NCI-H748 treated with DMSO at 0.1 percent for 48 hours (cell line): ENCODE measurements around the gene SIGLEC10.
"Not testable (repeated sequence)": the region's sequence is repeated elsewhere in the genome, so short reads cannot be mapped to it uniquely, and the experiment has no call there.

ENCODE experiments used
- DNase-seq: peaks from one replicate; lab custom pipeline; 2025; lab: John Stamatoyannopoulos, UW

The SIGLEC10 gene

DNA sequence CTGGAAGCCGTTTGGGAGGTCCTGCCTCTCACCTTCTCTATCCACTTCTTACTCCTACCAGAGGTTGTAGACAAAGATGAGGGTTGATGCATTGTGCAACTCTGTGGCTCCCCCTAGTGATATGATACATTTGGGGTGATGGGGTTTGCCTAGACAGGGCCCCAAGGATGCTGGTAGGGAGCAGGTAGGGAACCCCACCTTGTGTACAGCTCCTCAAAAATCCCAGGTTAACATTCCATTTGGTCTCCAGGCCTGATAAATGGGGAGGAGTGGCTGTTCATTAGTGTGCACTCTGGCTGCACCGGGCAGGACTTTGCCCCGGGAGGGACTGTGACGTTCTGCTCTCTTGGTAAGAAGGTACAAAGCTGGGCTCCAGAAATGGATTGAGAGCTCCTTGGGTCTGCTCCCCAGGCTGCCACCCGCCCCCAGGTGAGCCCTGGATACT lies 21.6 kb upstream of the SIGLEC10 start:
- DNase-seq: no peak

DNA sequence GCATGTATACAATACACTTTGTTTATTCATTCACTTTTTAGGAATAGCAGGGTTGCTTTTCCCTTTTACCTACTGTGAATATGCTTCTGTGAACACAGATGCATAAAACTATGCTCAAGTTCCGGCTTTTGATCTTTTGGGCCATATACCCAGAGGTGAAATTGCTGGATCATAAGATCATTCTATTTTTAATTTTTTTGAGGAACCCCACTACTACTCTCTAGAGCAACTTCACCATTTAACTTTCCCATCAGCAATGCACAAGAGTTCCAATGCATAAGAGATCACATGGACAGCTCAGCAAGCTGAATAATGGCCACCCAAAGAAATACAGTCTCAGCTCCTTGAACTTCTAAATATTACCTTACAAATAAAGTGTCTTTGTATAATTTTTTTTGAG lies 17.0 kb upstream of the SIGLEC10 start:
- DNase-seq: no peak

DNA sequence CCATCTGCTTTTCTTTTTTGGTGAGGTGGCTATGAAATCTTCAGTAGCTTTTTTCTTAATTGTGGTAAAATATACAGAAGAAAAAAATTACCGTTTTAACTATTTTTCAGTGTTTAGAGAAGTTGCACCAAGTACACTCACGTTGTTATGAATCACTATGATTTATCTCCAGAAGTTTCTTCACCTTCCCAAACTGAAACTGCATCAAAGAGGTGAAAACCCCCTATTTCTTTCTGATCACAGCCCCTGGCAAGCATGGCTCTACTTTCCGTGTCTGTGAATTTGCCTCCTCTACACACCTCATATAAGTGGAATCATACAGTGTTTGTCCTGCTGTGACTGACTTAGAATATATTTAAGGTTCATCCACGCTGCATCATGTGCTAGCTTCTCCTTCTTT lies 15.6 kb upstream of the SIGLEC10 start:
- no peak for DNase-seq

DNA sequence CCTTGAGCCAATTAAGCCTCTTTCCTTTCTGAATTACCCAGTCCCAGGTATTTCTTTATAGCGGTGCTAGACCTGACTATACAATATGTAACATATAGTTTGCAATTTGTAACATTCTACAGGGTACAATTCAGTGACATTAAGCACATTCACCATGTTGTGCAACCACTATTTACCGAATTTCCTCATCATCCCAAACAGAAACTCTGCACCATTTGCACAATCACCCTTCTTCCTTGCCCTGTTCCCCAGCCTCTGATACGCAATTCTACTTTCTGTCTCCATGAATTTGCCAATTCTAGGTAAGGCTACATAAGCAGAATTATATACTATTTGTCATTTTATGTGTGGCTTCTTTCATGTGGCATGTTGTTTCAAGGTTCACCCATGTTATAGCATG lies 13.7 kb upstream of the SIGLEC10 start:
- DNase-seq: no peak

DNA sequence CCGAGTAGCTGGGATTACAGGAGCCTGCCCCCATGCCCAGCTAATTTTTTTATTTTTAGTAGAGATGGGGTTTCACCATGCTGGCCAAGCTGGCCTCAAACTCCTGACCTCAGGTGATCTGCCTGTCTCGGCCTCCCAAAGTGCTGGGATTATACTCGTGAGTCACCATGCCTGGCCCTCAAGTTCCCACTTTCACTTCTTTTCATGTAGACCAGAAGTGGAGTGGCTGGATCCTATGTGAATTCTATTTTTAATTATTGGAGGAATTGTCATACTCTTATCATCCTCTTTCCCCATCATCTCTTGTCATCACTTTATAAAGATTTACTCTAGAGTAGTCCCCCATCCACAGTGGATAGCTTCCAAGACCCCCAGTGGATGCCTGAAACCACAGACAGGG lies 12.8 kb upstream of the SIGLEC10 start:
- no peak for DNase-seq

DNA sequence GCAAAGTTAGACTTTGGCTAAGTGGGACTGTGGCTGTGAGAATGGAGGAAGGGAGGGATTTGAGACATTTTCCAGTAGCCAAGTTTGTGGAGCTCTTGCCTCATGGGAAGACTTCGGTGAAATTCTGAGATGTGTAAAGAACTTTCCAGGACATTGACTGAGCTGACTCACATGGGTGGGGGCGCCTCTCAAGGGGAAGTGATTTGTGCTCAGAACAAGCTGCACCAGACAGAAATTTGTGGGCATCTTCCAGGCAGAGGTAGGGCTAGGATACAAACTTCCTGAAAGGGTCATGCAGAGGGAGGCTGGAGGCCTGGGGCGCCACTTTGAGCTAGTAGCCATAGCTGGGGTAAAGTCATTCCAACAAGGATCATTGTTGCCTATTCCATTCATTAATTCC lies 9.8 kb upstream of the SIGLEC10 start:
- no peak for DNase-seq

DNA sequence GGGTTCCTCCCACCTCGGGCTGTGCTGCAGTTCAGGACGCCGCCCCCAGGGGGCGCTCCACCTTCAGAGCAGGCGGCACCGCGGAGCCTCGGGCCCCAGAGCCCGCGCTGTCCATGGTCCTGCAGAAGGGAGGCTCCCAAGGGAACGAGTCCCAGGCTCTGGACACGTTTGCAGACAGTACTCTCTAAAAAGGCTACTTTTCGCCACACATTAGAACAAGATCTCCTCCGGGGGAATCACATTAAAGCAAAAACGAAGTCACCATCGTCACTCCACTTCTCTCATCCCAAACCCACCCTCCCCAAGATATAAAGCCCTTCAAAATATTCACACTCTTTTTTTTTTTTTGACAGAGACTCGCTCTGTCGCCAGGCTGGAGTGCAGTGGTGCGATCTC lies 4.6 kb upstream of the SIGLEC10 start:
- DNase-seq: peak; percentile 32

DNA sequence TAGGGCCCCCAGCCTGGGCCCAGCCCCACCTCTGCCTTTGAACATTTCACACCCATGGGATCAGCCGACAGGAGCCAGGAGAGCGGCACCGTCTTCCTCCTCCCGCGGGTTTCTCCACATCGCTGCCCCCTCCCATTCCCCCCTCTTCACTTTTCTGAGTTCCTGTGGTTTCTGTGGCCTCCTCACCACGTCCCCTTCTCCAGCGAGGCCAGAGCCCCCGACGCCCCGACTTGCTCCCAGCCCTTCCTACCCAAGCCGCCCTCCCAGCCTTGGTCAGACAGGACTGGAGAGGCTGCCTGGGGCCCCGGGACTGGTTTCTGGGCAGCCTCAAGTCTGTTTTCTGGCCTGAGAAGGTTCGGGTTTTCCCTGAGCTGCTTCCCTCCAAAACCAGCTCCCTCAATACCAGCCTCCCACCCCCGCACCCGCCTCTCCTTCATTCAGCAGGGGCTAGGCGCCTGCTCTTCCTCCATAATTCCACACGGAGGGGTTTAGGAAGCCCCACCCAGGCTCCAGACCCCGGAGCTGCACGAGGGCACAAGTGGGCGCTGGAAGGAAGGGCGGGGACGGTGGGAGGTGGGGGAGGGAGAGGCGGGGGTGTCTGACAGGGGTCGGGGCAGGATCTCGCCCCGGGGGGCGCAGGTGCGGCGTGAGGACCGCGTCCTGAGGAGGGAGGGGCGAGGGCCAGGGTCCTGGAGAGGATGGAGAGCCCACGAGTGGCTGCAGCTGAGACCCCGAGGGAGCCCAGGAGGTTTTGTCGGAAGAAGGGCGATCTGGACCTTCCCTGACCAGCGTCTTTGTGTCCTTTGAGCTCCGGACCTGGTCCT lies 4.0 kb upstream of the SIGLEC10 start:
- no peak for DNase-seq

DNA sequence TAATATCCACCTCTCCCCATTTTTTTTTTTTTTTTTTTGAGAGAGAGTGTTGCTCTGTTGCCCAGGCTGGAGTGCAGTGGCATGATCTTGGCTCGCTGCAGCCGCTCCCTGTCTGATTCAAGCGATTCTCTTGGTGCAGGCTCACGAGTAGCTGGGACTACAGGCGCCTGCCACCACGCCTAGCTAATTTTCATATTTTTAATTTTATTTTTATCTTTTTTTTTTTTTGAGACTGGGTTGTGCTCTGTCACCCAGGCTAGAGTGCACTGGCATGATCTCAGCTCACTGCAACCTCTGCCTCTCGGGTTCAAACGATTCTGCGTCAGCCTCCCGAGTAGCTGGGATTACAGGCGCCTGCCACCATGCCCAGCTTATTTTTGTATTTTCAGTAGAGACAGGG lies 3.1 kb upstream of the SIGLEC10 start:
- DNase-seq: not testable (repeated sequence)

DNA sequence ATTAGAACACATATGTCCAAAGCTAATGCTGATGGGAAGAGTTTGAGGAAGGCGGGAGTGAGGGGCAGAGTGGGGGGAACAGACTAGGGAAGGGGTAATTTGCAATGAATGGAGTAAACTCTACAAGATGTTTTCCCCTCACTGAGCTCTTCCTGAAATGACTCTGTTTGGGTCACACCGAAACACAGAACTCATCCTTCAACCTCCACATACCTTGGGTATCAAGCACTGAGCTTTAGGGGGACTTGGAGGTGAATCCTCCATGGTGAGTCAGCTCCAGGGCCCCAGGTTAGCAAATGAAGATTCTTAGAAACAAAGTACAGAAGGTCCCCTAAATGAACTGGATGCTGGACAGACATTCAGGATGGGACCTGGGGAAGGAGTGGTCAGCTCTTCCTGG lies 1.3 kb upstream of the SIGLEC10 start:
- no peak for DNase-seq

DNA sequence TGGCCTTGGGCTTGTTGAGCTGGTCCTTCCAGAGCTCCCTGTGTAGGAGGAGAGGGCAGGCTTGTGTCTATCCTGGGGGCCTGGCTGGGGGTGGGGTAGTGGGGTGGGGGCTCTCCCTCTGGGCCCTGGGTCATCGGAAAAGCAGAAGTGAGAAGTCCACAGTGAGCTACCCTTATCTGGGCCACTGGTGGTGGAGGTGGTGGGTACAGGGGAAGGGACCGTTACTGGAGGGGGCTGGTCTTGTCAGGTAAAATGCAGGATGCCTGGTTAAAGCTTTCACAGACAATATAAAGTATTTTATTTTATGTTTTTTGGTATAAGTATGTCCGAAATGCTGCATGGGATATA lies 342 bp upstream of the SIGLEC10 start:
- no peak for DNase-seq

DNA sequence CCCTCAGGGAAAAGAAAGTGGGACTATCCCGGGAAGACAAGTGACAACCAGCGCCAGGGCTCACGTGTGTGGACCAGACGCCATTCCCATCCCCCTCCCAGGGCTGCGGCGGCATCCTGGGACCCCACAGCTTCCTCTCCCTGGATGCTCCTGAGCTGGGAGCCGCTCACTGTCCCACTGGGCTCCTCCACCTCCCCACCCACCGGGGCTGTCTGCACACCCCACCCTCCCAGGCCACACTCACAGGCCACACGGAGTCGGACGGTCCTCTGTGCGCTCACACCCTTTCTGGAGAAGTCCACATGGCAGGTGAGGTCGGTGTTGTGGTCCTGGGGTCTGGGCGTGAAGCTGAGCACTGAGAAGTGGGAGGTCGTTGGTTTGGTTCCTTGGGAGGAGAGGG lies 1.0 kb downstream of the SIGLEC10 start:
- DNase-seq: not testable (repeated sequence)

DNA sequence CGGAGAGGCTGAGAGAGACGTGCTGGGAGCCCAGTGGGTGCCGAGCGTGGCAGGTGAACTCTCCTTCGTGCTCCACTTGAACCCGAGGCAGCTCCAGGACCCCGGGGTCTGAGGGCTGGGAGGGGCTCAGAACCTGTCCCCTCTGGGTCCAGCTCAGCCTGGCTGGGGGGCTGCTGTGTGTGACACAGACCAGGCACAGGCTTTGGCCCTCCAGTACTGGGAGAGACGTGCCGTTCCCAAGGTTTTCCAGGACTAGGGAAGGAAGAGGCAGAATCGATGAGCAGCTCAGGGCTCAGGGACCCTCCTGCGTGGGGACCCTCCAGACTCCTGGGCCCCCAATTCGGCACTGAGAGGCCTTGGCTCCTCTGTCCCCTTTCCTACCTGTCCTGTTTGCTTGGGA lies 2.3 kb downstream of the SIGLEC10 start:
- no peak for DNase-seq

DNA sequence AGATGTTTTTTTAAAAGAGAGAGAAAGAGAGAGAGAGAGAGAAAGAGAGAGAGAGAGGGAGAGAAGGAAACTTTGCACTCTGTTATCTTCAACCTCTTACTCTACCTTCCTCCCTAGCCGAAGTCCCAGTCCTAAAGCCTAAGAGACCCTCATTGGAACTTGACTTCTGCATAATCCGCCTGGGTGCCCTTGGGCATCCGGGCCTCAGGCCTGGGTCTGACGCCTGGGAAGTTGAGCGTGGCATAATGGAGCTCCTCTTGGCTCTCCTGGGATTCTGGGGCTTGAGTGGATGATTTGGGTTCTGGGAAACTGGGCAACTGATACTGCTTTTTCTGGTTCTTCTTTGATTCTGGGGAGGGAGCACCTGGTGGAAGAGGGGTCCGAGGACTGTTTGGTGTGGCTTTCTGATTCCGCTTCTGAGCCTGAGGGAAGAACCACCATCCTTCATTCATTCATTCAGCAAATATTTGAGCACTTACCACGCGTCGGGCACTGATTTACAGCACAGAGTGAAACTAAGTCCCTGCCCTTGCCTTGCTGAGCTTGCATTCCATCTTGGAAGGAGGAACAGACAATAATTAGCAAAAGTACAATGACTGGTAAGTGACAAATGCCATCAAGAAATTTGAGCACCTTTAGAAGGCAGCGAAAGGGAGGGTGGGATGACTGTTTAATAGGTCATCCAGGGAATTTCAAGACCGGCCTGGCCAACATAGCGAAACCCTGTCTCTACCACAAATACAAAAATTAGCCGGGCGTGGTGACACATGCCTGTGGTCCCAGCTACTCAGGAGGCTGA lies 6.3 kb downstream of the SIGLEC10 start:
- DNase-seq: no peak

DNA sequence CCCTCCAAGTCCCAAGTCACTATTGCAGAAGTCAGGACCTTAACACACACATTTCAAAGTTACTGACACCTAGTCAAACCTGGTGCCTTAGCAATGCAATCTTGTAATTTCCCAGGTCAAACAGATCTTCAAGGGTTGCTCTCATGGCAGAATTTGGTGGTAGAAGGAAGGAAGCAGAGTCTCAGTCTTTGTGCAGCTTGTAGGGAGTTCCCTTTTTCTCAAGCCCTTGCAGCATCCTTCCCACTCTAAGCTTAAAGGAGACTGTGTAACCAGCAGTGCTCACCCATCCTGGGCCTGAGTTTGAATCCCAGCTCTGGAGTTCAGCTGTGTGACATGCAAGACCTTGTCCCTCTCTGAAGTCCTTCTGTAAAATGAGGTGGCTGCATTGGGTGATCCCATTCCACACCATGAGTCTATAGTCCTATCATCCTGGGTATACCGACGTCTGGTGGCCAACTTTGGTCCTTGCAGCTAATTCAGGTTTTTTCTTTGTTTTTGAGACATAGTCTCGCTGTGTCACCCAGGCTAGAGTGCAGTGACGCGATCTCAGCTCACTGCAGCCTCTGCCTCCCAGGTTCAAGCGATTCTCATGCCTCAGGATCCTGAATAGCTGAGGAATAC lies 9.8 kb downstream of the SIGLEC10 start:
- no peak for DNase-seq

DNA sequence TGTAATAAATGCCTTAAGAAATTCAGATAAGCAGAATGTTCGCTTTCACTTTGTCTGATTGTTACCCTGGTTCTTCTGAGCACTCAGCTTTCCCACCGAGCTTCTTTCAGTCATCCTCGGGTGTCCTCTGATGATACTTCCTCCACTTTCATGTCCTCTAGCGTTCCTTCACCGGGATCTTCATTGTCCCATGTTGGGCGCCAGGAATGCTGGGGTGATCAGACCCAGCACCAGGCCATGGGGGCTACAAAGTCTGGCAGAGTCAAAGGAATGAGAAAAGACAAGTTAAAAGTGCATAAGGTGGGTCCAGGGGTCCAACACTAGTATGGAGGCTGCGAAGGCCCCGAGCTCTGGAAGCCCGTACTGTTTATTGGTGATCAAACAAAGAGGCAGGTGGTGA lies 15.3 kb downstream of the SIGLEC10 start:
- no peak for DNase-seq

DNA sequence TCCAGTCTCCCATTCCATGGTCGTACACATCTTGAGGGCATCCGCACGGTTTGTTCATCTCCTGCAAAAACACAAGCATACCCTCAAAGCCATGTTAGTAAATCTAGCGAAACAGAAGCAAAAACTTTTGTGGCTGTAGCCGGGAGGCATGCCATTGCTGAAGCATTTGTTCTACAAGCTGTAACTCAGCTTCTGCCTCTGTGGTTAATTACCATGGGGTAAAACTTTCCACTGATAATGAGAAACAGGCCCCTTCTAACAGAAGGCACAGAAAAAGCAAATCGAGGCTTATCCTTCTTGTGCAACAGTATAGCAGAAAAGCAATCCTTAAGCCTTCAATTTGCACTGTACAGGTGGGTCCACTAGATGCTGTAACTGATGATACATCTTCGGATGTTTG lies 17.5 kb downstream of the SIGLEC10 start:
- not testable (repeated sequence) for DNase-seq

DNA sequence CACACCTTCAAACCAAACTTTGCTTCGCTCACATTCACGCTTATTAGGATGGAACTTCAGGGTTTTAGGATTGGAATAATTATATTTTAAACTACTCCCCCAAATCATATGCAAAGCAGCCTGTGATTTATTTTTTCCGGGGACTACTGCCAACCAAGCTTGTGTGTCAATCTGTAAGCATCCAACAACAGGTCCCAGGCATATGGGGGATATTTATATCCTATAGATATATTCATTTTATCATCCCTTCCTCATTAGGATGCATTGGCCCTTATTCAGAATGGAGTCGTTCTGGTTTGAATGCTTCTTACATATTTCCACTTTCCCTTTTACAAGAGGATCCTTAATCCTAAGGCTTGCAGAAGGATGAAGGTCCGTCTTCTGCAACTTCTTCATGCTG lies 18.2 kb downstream of the SIGLEC10 start:
- no peak for DNase-seq

DNA sequence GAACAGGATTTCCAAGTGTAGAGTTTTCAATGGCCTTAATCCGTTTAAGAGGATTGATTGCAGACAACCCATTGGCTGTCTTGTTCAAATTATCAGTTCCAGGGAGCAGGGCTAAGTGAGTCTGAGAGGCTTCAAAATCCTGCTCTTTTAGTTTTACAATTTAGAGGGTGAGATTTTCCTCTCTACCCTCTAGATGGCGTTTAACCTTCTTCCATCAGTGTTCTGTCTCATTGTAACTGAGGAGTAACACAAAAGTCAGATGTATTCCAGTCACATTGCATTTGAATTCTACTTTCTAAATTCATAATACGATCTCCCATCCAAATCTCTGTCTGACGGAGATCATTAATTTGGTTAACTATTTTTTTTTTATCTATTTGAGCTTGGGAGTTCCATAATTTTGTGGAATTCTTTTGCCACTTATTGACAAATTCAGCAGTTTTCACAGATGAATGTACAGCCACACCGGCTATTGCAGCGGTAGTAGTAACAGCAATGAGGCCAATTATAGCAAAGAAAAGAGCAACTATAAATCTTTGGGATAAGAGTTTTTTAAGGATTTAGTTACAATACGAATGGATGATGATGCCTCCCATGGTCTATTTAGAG lies 19.2 kb downstream of the SIGLEC10 start:
- DNase-seq: no peak

DNA sequence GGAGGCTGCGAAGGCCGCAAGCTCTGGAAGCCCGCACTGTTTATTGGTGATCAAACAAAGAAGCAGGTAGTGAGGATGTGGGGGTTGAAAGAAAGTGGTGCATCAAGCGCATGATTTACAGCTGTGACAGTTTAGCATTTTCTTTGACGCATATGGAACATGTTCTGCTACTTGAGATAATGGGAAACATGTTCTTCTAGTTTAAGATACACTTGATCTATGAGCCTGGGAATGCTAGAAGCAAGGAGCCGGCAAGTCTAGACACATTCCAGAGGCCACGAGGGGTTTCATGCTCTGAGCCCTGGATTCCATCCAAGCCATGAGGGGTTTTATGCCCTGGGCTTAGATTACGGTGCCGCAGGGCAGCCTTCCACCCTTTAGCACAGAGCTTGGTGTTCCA lies 20.0 kb downstream of the SIGLEC10 start:
- DNase-seq: not testable (repeated sequence)

DNA sequence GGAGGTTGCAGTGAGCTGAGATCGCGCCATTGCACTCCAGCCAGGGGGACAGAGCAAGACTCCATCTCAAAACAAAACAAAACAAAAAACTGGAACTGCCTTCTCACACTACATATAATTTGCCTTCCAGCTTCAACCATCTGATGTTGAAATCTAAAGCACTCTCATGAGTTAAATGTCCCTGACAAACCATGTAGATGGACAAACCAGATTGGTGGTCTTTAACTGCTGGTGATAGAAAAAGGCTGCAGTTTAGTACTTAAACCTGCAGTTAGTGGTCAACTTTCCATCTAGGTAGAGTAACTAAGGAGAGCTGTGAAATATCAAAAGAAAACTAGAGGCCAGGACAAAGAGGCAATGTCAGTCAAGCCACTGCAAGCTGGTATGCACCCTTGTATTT lies 21.3 kb downstream of the SIGLEC10 start:
- DNase-seq: no peak

DNA sequence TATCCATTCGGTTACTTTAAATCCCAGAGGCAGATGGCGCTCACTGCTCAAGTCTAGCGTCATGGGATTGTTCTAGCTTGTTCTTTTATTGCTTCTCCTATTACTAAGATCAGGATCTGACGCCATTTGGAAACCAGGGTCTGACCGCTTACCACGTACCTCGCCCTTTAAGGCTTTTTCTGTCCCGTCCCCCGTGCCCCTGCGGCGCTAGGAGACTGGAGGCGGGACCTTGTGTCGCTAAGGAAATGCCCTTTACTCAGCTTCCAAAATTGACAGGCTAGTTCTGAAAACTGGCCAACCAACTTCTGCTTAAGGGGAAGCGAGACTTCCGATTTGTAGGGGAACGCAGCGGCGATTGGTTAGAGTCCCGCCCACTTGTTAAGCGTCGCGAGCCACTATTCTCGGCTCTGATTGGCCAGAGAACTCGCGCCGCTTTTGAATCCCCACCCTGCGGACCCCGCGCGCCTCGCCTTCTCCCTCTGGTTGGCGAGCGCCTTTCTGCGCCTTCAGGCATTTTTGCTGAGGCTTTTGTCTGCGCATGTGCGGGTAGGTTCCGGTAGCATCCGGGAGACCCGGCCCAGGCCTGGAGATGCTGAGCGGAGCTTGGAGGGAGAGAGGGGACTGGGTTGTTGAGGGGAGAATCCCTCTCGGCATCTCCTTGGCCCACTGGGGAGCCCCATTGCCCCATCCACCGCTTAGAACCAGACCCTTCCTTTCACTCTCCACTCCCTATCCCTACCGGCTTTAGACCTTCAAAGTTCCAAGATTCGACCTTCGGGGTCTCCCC lies 23.2 kb downstream of the SIGLEC10 start:
- DNase-seq: peak; percentile 83
